Epithelial cell of proximal tubule (primary cell): ENCODE data around the gene SPNS3. TPM values are rescaled to one million over a fixed set of nuclear protein-coding genes. Genes with fewer than 3 reads are reported as not detected.

Experiments used
- DNase-seq: peaks from one replicate; pipeline ENCODE4 v3.0.0-alpha.2; 2011; ENCODE audit warnings: low read depth
- H3K4me3 ChIP-seq: 2 replicates; pipeline ENCODE4 v1.5.1; 2011; ENCODE audit warnings: low read depth, mild to moderate bottlenecking, low read length
- total RNA-seq: library from RNA; depleted of rRNA; stranded (reverse); fragments of >200 nt; gene quantifications from 2 replicates; pipeline ENCODE4 v1.2.3, GENCODE V29; 2015
- TF ChIP-seq, protein P1 (sequence below): conservative IDR thresholded peaks from 2 replicates; pipeline ENCODE4 v1.5.1; 2012; ENCODE audit warnings: low read depth, mild to moderate bottlenecking, low read length

The SPNS3 gene
- total RNA-seq, 1 donor from 2014 or later: 0.75 TPM

DNA sequence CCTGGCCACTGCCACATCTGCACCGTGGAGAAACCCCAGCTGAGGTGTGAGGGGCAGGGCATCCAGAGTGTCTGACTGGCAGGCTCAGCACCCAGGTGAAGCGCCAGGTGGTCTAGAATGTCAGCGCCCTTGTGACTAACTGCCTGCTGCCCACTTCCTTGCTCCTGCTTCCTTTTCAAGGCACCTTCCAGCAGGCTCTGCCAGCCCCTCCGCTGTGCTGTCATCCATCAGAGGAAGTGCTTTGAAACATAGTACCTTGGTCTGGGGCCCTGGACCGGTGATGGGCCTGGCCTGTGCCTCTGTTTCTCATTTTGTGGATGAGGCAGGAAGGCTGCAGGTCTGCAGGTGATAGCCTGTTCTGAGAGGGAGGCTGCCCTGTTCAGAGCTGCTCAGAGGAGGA is 70.4 kb downstream of the SPNS3 start:
- no peak for DNase-seq
- no peak overlapping the region for H3K4me3 ChIP-seq
- TF ChIP-seq, protein P1, sequence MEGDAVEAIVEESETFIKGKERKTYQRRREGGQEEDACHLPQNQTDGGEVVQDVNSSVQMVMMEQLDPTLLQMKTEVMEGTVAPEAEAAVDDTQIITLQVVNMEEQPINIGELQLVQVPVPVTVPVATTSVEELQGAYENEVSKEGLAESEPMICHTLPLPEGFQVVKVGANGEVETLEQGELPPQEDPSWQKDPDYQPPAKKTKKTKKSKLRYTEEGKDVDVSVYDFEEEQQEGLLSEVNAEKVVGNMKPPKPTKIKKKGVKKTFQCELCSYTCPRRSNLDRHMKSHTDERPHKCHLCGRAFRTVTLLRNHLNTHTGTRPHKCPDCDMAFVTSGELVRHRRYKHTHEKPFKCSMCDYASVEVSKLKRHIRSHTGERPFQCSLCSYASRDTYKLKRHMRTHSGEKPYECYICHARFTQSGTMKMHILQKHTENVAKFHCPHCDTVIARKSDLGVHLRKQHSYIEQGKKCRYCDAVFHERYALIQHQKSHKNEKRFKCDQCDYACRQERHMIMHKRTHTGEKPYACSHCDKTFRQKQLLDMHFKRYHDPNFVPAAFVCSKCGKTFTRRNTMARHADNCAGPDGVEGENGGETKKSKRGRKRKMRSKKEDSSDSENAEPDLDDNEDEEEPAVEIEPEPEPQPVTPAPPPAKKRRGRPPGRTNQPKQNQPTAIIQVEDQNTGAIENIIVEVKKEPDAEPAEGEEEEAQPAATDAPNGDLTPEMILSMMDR: no peak

DNA sequence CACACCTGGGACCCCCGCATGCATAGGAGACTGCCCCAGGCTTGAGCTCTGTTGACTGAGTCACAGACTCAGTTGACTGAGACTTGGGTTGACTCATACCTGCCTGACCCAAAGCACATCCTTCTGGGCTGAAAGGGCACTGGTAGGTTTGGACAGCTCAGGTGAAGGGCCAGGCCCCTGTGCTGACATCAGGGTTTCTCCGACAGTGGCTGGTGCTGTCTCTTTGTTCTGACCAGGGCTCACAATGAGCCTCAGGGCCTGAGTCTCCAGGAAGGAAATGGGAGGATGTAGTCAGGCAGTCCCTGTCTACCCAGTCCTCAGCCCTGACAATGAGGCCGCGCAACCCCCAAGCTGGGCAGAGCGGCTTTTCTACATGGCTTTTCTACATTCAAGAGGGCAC is 71.4 kb downstream of the SPNS3 start:
- no peak overlapping the region for H3K4me3 ChIP-seq
- TF ChIP-seq, protein P1: no peak
- DNase-seq: no peak

DNA sequence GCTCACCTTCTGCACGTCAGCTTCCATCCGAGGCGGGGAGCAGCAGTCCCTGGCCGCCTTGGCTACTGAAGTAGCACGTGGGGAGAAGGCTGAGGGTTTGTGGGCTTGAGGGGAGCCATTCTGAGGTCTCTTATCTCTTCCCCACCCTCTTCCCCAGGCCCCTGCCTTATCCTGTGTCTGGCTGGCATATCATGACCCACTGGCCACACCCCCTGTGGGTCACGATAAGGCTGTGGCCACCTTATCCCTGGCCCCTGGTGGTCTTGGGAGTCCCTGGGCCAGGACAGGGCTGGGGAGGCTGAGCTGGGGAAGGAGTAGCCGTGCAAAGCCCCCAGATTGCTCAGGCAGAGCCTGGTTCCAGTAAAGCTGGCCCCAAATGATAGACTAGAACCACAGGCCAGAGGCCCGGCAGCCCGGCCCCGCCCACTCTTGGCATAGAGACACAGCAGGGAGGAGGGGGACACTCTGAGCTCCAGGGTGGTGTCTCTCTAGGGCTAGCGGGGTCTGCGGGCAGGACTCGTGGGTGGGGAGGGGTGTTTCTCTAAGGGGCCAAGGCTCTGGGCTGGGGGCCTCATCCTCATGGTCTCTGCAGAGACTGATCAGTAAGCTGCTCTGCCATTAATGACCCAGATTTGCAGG is 72.6 kb downstream of the SPNS3 start:
- no peak overlapping the region for H3K4me3 ChIP-seq
- DNase-seq: no peak
- TF ChIP-seq, protein P1: no peak

DNA sequence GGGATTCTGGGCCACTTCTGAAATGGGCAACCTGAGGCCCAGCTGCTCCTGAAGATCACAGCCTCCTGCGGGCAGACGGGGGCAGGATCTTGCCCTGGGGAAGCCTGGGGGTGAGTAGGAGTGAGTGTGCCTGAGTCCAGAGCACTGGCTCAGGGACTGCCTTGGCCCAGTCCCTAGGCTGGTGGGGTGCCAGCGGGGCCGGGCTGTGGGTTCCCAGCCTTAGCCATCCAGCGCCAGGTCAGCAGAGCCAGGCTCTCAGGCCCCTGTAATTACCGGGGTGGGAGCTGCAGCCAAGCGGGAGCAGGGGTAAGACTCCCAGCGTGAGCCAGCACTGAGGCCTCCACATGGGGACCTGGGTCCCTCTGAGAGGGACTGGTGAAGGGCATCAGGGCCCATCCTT is 73.2 kb downstream of the SPNS3 start:
- DNase-seq: no peak
- TF ChIP-seq, protein P1: no peak
- H3K4me3 ChIP-seq: no peak overlapping the region

DNA sequence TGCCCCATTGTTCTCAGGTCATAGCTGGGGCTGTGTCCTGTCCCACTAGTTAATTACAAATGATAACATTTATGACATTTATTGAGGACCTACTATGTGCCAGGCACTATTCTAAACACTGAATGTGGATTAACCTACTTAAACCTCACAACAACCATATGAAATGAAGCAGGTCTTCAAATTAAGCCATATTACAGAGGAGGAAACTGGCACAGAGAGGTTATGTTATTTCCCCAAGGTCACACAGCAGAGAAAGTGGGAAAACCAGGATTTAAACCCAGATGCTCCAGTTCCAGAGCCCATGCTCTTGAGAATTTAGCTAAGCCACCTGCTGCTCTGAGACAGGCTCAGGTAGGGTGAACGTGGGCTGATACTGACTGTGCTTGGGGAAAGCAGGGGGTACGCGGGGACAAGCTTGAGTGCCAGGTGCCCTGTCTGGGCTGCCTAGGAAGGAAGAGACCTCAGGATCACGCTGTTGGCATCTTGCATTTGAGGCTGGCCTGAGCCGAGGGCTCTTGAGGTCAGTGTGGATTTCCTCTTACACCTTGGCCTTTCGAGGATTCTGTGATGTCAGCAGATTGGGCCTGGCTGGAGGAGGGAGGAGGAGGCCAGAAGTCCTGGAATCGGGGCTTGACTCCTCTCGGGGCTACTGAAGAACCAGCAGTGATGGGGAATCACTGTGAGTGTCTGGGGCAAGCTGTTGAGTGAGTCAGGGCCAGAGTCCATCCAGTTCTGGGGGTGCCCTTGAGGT is 73.8 kb downstream of the SPNS3 start:
- TF ChIP-seq, protein P1: no peak
- H3K4me3 ChIP-seq: no peak overlapping the region
- no peak for DNase-seq

DNA sequence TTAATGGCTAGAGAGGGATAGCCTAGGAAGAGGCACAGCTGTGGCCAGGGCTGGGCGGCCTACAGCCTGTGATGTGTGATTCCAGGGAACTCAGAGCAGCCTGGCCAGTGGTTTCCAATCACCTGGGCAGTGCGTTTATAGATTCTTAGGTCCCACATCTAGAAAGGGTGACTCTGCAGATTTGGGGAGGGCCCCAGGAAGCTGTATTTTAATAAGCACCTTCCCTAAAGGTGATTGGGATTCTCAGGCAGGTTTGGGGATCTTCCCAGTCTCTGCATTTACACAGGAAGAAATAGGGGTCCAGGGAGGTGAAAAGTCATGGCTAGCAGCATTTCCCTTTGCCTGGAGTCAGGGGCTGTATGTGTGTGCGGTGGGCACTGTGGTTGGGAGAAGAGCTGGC is 74.5 kb downstream of the SPNS3 start:
- no peak for DNase-seq
- TF ChIP-seq, protein P1: no peak
- no peak overlapping the region for H3K4me3 ChIP-seq

DNA sequence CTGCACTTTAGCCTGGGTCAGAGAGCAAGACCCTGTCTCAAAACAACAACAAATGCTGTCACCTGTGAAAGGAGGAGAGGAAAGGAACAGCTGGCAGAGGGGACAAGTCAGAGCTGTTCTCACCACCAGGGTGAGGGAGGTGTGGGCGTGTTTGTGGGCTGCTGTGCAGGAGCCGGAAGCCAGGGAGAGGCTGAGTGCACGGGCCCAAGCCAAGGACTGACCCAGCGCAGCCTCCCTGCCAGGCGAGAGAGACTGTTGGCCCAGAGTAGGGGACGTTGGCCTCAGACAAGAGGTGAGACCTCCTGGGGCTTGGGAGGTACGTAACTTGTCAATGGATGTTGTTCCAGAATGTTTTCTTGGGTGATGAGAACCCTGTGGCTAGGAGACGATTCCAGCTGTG is 75.7 kb downstream of the SPNS3 start:
- DNase-seq: no peak
- TF ChIP-seq, protein P1: no peak
- H3K4me3 ChIP-seq: no peak overlapping the region
